ENCODE results near the gene PIK3C2B. TPM values are rescaled to one million over a fixed set of nuclear protein-coding genes. Genes with fewer than 3 reads are reported as not detected.
"Not testable (repeated sequence)": the region's sequence is repeated elsewhere in the genome, so short reads cannot be mapped to it uniquely, and the experiment has no call there.

The PIK3C2B gene
- 0.28 and 0.76 TPM in 2 replicates for total RNA-seq (2014; rRNA removed; shearing (Covaris generic))

GRCh38 chr1:204494281-204495077 lies at the start of gene PIK3C2B:
PIK3C2B (minus strand) TSS chr1:204494805; CDS start chr1:204469802, 25,003 bp downstream.
- Histone ChIP-seq H3K36me3 (no peaks in the 10 kb centered on the region), H3K27ac (no peak within 1 kb of the TSS), H3K4me3 (peak within 1 kb of the TSS; percentile 45), H3K9me3 (replicated peaks) (no peaks in the 10 kb centered on the region), H3K4me1 (replicated peaks) (peaks cover 17% of the 10 kb centered on the region), H3K27me3 (replicated peaks) (peaks cover 28% of the 10 kb centered on the region)
- DNase-seq (ENCODE audit: low read depth in 1 of 2, low spot score in 2 of 2): peak; percentile 79 to 85

GRCh38 chr1:204544321-204544720 lies 49.7 kb upstream of the PIK3C2B start:
- Histone ChIP-seq H3K4me3 (no peak overlapping the region), H3K36me3 (peaks cover 96% of the 10 kb centered on the region), H3K4me1 (replicated peaks) (peaks cover 19% of the 10 kb centered on the region), H3K27me3 (replicated peaks) (no peaks in the 10 kb centered on the region), H3K9me3 (replicated peaks) (no peaks in the 10 kb centered on the region), H3K27ac (no peak overlapping the region)
- peak in 1 of 2 experiments; percentile 48 for DNase-seq (ENCODE audit: low read depth in 1 of 2, low spot score in 2 of 2)

- peaks cover 19% of the 10 kb centered on the region for H3K4me1 ChIP-seq (replicated peaks)
- peaks cover 94% of the 10 kb centered on the region for H3K36me3 ChIP-seq
- DNase-seq (ENCODE audit: low read depth in 1 of 2, low spot score in 2 of 2): no peak
- H3K27ac ChIP-seq: no peak overlapping the region
- H3K9me3 ChIP-seq (replicated peaks): no peaks in the 10 kb centered on the region
- H3K27me3 ChIP-seq (replicated peaks): no peaks in the 10 kb centered on the region
- H3K4me3 ChIP-seq: no peak overlapping the region
Measured at GRCh38 chr1:204541626-204542025, 47.0 kb upstream of the PIK3C2B start.

GRCh38 chr1:204532832-204533231 lies 38.2 kb upstream of the PIK3C2B start:
- Histone ChIP-seq H3K36me3 (peaks cover 75% of the 10 kb centered on the region), H3K27ac (no peak overlapping the region), H3K9me3 (replicated peaks) (no peaks in the 10 kb centered on the region), H3K4me1 (replicated peaks) (no peaks in the 10 kb centered on the region), H3K4me3 (no peak overlapping the region), H3K27me3 (replicated peaks) (no peaks in the 10 kb centered on the region)
- no peak for DNase-seq (ENCODE audit: low read depth in 1 of 2, low spot score in 2 of 2)

- H3K4me3 ChIP-seq: no peak overlapping the region
- peaks cover 81% of the 10 kb centered on the region for H3K36me3 ChIP-seq
- H3K4me1 ChIP-seq (replicated peaks): no peaks in the 10 kb centered on the region
- no peak for DNase-seq (ENCODE audit: low read depth in 1 of 2, low spot score in 2 of 2)
- no peak overlapping the region for H3K27ac ChIP-seq
- no peaks in the 10 kb centered on the region for H3K9me3 ChIP-seq (replicated peaks)
- no peaks in the 10 kb centered on the region for H3K27me3 ChIP-seq (replicated peaks)
Measured at GRCh38 chr1:204530932-204531331, 36.3 kb upstream of the PIK3C2B start.

- DNase-seq (ENCODE audit: low read depth in 1 of 2, low spot score in 2 of 2): no peak
- no peaks in the 10 kb centered on the region for H3K27me3 ChIP-seq (replicated peaks)
- H3K4me1 ChIP-seq (replicated peaks): no peaks in the 10 kb centered on the region
- peaks cover 88% of the 10 kb centered on the region for H3K36me3 ChIP-seq
- no peak overlapping the region for H3K4me3 ChIP-seq
- no peak overlapping the region for H3K27ac ChIP-seq
- H3K9me3 ChIP-seq (replicated peaks): no peaks in the 10 kb centered on the region
Measured at GRCh38 chr1:204529371-204529895, 34.8 kb upstream of the PIK3C2B start.

- Histone ChIP-seq H3K27me3 (replicated peaks) (no peaks in the 10 kb centered on the region), H3K9me3 (replicated peaks) (no peaks in the 10 kb centered on the region), H3K4me1 (replicated peaks) (no peaks in the 10 kb centered on the region), H3K4me3 (no peak overlapping the region), H3K36me3 (peaks cover 88% of the 10 kb centered on the region), H3K27ac (no peak overlapping the region)
- DNase-seq (ENCODE audit: low read depth in 1 of 2, low spot score in 2 of 2): no peak
Measured at GRCh38 chr1:204528677-204529076, 34.1 kb upstream of the PIK3C2B start.

GRCh38 chr1:204528241-204528640 lies 33.6 kb upstream of the PIK3C2B start:
- DNase-seq (ENCODE audit: low read depth in 1 of 2, low spot score in 2 of 2): no peak
- no peaks in the 10 kb centered on the region for H3K4me1 ChIP-seq (replicated peaks)
- H3K9me3 ChIP-seq (replicated peaks): no peaks in the 10 kb centered on the region
- no peaks in the 10 kb centered on the region for H3K27me3 ChIP-seq (replicated peaks)
- H3K27ac ChIP-seq: no peak overlapping the region
- H3K4me3 ChIP-seq: no peak overlapping the region
- peaks cover 90% of the 10 kb centered on the region for H3K36me3 ChIP-seq

GRCh38 chr1:204524986-204525385 lies 30.4 kb upstream of the PIK3C2B start:
- no peak overlapping the region for H3K27ac ChIP-seq
- H3K4me1 ChIP-seq (replicated peaks): no peaks in the 10 kb centered on the region
- peaks cover 71% of the 10 kb centered on the region for H3K36me3 ChIP-seq
- no peaks in the 10 kb centered on the region for H3K27me3 ChIP-seq (replicated peaks)
- DNase-seq (ENCODE audit: low read depth in 1 of 2, low spot score in 2 of 2): no peak
- no peaks in the 10 kb centered on the region for H3K9me3 ChIP-seq (replicated peaks)
- H3K4me3 ChIP-seq: no peak overlapping the region

GRCh38 chr1:204523605-204524215 lies 29.1 kb upstream of the PIK3C2B start:
- no peaks in the 10 kb centered on the region for H3K4me1 ChIP-seq (replicated peaks)
- H3K36me3 ChIP-seq: peaks cover 67% of the 10 kb centered on the region
- H3K27me3 ChIP-seq (replicated peaks): no peaks in the 10 kb centered on the region
- H3K4me3 ChIP-seq: no peak overlapping the region
- no peak for DNase-seq (ENCODE audit: low read depth in 1 of 2, low spot score in 2 of 2)
- H3K27ac ChIP-seq: no peak overlapping the region
- H3K9me3 ChIP-seq (replicated peaks): no peaks in the 10 kb centered on the region

- H3K4me1 ChIP-seq (replicated peaks); H3K9me3 ChIP-seq (replicated peaks); H3K27me3 ChIP-seq (replicated peaks); H3K27ac ChIP-seq; DNase-seq (ENCODE audit: low read depth in 1 of 2, low spot score in 2 of 2); H3K4me3 ChIP-seq: not testable (repeated sequence)
- H3K36me3 ChIP-seq: peaks cover 65% of the 10 kb centered on the region
Measured at GRCh38 chr1:204521941-204522521, 27.4 kb upstream of the PIK3C2B start.

- DNase-seq (ENCODE audit: low read depth in 1 of 2, low spot score in 2 of 2): peak in 1 of 2 experiments; percentile 12
- no peaks in the 10 kb centered on the region for H3K27me3 ChIP-seq (replicated peaks)
- H3K27ac ChIP-seq: no peak overlapping the region
- H3K4me3 ChIP-seq: no peak overlapping the region
- no peaks in the 10 kb centered on the region for H3K9me3 ChIP-seq (replicated peaks)
- peaks cover 58% of the 10 kb centered on the region for H3K36me3 ChIP-seq
- H3K4me1 ChIP-seq (replicated peaks): 0 out of 2 replicates have a peak, but pooled peaks cover 4% of the 10 kb centered on the region
Measured at GRCh38 chr1:204520834-204521709, 26.5 kb upstream of the PIK3C2B start.

GRCh38 chr1:204517382-204517781 lies 22.8 kb upstream of the PIK3C2B start:
- H3K27ac ChIP-seq; H3K4me1 ChIP-seq (replicated peaks); DNase-seq (ENCODE audit: low read depth in 1 of 2, low spot score in 2 of 2); H3K27me3 ChIP-seq (replicated peaks); H3K9me3 ChIP-seq (replicated peaks); H3K4me3 ChIP-seq: not testable (repeated sequence)
- H3K36me3 ChIP-seq: peaks cover 30% of the 10 kb centered on the region
